ENCODE data around the gene SV2C.

SV2C gene

GRCh38 chr5:76366596-76366995 is 283.4 kb downstream of the SV2C start:
- H3K27ac ChIP-seq = no peak overlapping the region
- TF ChIP-seq ZFX (IDR thresholded peaks at IDR 0.05) (no peak), CTCF (conservative IDR thresholded peaks at IDR 0.05) (no peak)

- TF ChIP-seq ZFX (IDR thresholded peaks at IDR 0.05) (no peak), CTCF (conservative IDR thresholded peaks at IDR 0.05) (no peak)
- peak overlapping the region; percentile 80; the same call in 1 of the 2 replicates for H3K27ac ChIP-seq
Observed at GRCh38 chr5:76367623-76368371, 284.6 kb downstream of the SV2C start.

GRCh38 chr5:76368941-76369340 is 285.8 kb downstream of the SV2C start:
- peak overlapping the region; percentile 80 for H3K27ac ChIP-seq
- no peak for TF ChIP-seq ZFX (IDR thresholded peaks at IDR 0.05)
- TF ChIP-seq CTCF (conservative IDR thresholded peaks at IDR 0.05) = no peak

- peak overlapping the region; percentile 80 for H3K27ac ChIP-seq
Observed at GRCh38 chr5:76369668-76370067, 286.5 kb downstream of the SV2C start.

GRCh38 chr5:76371960-76372322 is 288.8 kb downstream of the SV2C start:
- H3K27ac ChIP-seq = peak overlapping the region; percentile 75
- TF ChIP-seq ZFX (IDR thresholded peaks at IDR 0.05) (no peak), CTCF (conservative IDR thresholded peaks at IDR 0.05) (no peak)

- H3K27ac ChIP-seq = peak overlapping the region; percentile 75
- no peak for TF ChIP-seq CTCF (conservative IDR thresholded peaks at IDR 0.05)
- peak; percentile 53; the same call in 1 of the 2 replicates for TF ChIP-seq ZFX (IDR thresholded peaks at IDR 0.05)
Observed at GRCh38 chr5:76372323-76373054, 289.3 kb downstream of the SV2C start.

- no peak overlapping the region for H3K27ac ChIP-seq
- TF ChIP-seq ZFX (IDR thresholded peaks at IDR 0.05) (no peak), CTCF (conservative IDR thresholded peaks at IDR 0.05) (no peak)
Observed at GRCh38 chr5:76376148-76376865, 293.1 kb downstream of the SV2C start.
